NCI-H748 (cell line): ENCODE measurements around the gene TOMM34.

Experiments used
- DNase-seq: peaks from one replicate; lab custom pipeline; 2025; ENCODE audit not compliant: unreplicated experiment; lab: John Stamatoyannopoulos, UW

TOMM34 gene

GRCh38 chr20:44960103-44960852, at the start of gene TOMM34:
TSS of gene TOMM34 (minus strand) at chr20:44960397. CDS start at chr20:44960333, 64 bp downstream.
- peak; percentile 91 for DNase-seq

- no peak for DNase-seq
Measured at GRCh38 chr20:45008521-45009049, 48.4 kb upstream of the TOMM34 start.

GRCh38 chr20:44997668-44998067, 37.5 kb upstream of the TOMM34 start:
- DNase-seq, result no peak

DNA sequence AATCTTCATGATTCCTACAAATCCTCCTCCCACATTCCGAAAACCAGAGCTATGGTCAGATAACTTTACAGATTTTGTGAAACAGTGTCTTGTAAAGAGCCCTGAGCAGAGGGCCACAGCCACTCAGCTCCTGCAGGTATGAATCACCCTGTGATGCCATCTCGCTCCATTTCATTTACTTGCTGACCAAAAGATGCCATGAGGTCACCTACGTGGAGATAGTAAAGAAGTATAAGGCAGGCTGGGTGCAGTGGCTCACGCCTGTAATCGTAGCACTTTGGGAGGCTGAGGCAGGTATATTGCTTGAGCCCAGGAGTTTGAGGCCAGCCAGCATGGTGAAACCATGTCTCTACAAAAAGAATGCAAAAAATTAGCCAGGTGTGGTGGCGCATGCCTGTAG, 37.0 kb upstream of the TOMM34 start:
- DNase-seq, result no peak

DNA sequence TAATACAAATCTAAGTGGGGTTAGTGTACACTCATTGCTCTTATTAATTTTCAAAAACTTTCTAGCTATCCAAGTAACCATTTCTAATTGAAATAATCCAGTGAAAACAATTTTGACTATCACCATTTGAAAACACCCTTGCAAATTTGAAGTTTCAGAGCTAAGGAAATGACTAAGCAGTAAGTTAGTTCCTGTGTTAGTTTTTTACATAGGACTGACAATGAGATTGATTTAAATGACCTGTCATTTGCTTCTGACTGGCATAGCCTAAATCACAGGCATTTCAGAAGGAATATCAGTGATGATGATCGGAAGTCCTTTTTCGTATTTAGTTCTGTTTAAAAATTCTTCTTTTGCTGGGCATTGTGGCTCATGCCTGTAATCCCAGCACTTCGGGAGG, 33.1 kb upstream of the TOMM34 start:
- DNase-seq, result no peak

- DNase-seq, result no peak
Measured at GRCh38 chr20:44990957-44991356, 30.8 kb upstream of the TOMM34 start.

- no peak for DNase-seq
Measured at GRCh38 chr20:44990425-44990824, 30.2 kb upstream of the TOMM34 start.

DNA sequence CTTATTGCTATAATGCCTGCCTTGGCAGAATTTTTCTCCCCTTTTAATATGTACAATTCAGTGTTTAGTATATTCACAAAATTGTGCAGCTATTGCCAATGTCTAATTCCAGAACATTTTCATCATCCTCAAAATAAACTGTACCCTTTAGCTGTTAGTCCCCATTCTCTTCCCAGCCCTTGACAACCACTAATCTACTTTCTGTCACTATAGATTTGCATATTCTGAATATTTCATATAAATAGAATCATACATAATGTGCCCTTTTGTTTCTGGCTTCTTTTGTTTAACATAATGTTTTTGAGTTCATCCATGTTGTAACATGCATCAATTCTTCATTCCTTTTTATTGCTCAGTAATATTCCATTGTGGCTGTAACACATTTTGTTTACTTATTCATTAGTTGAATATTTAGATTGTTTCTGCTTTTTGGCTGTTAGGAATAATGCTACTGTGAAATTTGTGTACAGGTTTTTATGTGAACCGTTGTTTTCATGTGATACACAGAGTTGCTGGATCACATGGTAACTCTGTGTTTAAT, 28.5 kb upstream of the TOMM34 start:
- DNase-seq, result no peak

GRCh38 chr20:44983093-44983674, 23.0 kb upstream of the TOMM34 start:
- no peak for DNase-seq

DNA sequence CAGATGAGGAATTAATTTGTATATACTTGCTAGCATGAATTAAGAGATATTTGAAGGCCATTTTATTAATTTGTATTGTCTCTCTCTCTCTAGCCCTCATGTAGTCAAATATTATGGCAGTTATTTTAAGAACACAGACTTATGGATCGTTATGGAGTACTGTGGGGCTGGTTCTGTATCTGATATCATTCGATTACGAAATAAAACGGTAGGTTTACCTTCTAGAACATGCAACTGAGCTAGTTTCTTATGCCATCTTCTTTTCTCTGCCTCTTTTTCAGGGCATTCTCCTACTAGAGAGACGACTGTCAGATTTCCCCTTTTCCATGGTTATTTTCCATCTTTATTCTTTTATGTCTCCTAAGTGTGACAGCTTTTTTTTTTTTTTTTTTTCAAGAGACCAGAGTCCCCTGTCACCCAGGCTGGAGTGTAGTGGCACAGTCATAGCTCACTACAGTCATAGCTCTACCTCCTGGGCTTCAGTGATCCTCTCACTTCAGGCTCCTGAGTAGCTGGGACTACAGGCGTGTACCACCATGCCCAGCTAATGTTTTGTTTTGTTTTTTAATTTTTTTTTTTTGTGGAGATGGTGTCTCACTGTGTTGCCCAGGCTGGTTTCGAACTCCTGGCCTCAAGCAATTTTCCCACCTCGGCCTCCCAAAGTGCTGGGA, 21.7 kb upstream of the TOMM34 start:
- no peak for DNase-seq

DNA sequence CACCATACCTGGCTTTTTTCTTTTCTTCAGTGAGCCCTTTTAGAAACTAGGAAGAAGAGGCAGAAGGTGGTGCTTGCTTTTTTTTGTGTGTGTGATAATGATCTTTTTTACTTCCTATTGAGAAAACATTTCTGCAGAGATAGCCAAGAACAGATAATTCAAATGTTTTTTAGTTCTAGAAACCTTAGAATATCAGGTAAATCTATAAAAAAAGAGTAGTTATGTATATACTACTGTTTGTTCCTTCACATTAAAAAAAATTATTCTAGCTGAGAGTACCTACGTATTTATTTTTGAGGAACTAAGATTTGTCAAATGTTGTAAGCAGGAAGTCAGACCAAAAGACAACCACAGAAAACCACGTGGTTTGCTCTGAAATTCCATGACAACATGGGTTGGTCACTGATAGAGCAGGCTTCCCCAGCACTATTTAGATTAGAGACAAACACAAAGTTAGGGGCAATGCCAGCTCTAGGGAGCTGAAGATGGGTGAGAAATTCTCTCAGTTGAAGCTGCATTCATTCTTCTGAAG, 19.0 kb upstream of the TOMM34 start:
- DNase-seq, result no peak

- DNase-seq, result no peak
Measured at GRCh38 chr20:44976698-44977097, 16.5 kb upstream of the TOMM34 start.

DNA sequence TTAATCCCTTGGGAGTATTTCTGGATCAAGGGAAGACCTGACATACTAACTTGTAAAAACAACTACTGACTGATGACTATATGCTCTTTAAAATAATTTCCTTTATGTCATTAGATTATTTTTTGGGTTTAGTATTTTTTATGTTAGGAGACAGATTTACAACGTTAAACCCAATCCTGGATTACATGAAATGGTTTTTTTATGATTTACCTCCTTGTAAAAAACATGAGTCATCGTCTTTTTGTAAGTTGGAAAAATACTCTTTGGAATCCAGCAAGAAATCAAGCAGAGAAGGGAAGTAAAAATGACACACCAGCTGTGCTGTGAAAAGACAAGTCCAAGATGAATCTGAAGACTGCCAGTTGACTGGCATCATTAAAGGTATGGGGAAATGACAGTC, 12.9 kb upstream of the TOMM34 start:
- DNase-seq, result no peak

DNA sequence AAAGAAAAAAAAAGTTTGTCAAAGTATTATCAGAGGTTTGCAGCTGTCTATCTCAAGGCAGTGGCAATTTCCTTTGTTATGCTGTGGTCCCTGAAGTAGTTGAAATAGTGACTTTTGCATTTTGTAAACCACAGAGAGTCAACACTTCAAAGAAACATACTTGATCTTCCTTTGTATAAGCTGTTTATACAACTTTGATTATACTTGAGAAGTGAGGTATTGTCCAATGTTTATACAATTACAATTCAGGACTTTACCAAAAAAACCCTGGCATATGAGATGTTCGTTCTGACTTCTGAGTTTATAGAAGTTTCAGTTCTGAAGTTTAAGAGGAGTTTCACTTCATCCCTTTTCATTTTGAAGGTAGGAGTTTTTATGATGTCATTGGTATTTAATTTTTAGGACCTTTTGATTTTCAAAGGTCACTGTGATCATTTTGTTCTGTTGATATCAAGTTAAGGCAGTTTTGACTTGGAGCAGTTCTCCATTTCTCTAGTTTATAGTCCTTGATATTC, 10.1 kb upstream of the TOMM34 start:
- no peak for DNase-seq

- no peak for DNase-seq
Measured at GRCh38 chr20:44969300-44969894, 9.2 kb upstream of the TOMM34 start.

- DNase-seq, result no peak
Measured at GRCh38 chr20:44967207-44967807, 7.1 kb upstream of the TOMM34 start.

- peak; percentile 93 for DNase-seq
Measured at GRCh38 chr20:44966030-44966961, 6.1 kb upstream of the TOMM34 start, which contains the start of gene STK4. TSS of gene STK4 (plus strand) at chr20:44966512. CDS start at chr20:44966569, 57 bp downstream.

- DNase-seq, result no peak
Measured at GRCh38 chr20:44965651-44966029, 5.4 kb upstream of the TOMM34 start.
